Karpas-422 (cell line): ENCODE measurements around the gene EWSR1. TPM values are rescaled to one million over a fixed set of nuclear protein-coding genes. Genes with fewer than 3 reads are reported as not detected.

Source experiments
- DNase-seq: peaks from one replicate; pipeline ENCODE4 v3.0.0-alpha.2; 2015
- H2AFZ ChIP-seq: fragments of 200-600 bp; sonication (generic); 2 replicates; pipeline ENCODE4 v1.6.1; 2014; ENCODE audit warnings: antibody characterized with exemption, low read length, mixed read lengths
- H3K27ac ChIP-seq: fragments of 200-600 bp; sonication (generic); 2 replicates; pipeline ENCODE4 v1.5.1; 2014; ENCODE audit warnings: mild to moderate bottlenecking, low read length, moderate library complexity
- H3K27me3 ChIP-seq: fragments of 200-600 bp; sonication (generic); 2 replicates; pipeline ENCODE4 v1.6.1; 2014; ENCODE audit warnings: low read length, mixed read lengths
- H3K36me3 ChIP-seq: fragments of 200-600 bp; sonication (generic); 2 replicates; pipeline ENCODE4 v1.6.1; 2014; ENCODE audit warnings: low read length, mixed read lengths; ENCODE audit not compliant: insufficient read depth
- H3K4me1 ChIP-seq: fragments of 200-600 bp; sonication (generic); 2 replicates; pipeline ENCODE4 v1.6.1; 2014; ENCODE audit warnings: mild to moderate bottlenecking, low read length, mixed read lengths
- H3K4me2 ChIP-seq: fragments of 200-600 bp; sonication (generic); 2 replicates; pipeline ENCODE4 v1.6.1; 2014; ENCODE audit warnings: low read length, low read depth, mild to moderate bottlenecking; ENCODE audit not compliant: poor library complexity, severe bottlenecking
- H3K4me3 ChIP-seq: fragments of 200-600 bp; sonication (generic); 2 replicates; pipeline ENCODE4 v1.5.1; 2014; ENCODE audit warnings: mild to moderate bottlenecking, antibody characterized with exemption, low read length, mixed read lengths
- H3K79me2 ChIP-seq: fragments of 200-600 bp; sonication (generic); 2 replicates; pipeline ENCODE4 v1.6.1; 2014; ENCODE audit warnings: mild to moderate bottlenecking, low read length, mixed read lengths
- H3K9ac ChIP-seq: fragments of 200-600 bp; sonication (generic); 2 replicates; pipeline ENCODE4 v1.6.0; 2014; ENCODE audit warnings: low read length
- H3K9me2 ChIP-seq: fragments of 200-600 bp; sonication (generic), shearing (Covaris generic); replicated peaks from 2 replicates; pipeline ENCODE4 v1.6.0; 2014; ENCODE audit warnings: mild to moderate bottlenecking, low read length, moderate library complexity; ENCODE audit not compliant: insufficient read depth
- H3K9me3 ChIP-seq: fragments of 300-700, 200-600 bp; sonication (generic); 2 replicates; pipeline ENCODE4 v1.6.1; 2014; ENCODE audit warnings: low read length, mixed read lengths
- H4K20me1 ChIP-seq: fragments of 200-600 bp; sonication (generic); 2 replicates; pipeline ENCODE4 v1.6.1; 2014; ENCODE audit warnings: mild to moderate bottlenecking, antibody characterized with exemption, low read length, low read depth; ENCODE audit not compliant: insufficient read depth
- total RNA-seq: library from RNA; depleted of rRNA; stranded (reverse); fragments of >200 nt; shearing (Covaris generic); gene quantifications from 2 replicates; pipeline ENCODE4 v1.2.3, GENCODE V29; 2014; ENCODE audit warnings: low replicate concordance

Gene EWSR1
- total RNA-seq, 1 experiment from 2014 or later = 309 TPM

- H3K9ac ChIP-seq = no peak overlapping the region
These were observed 41.4 kb downstream of the EWSR1 start for GRCh38 chr22:29309332-29310064.

GRCh38 chr22:29310065-29310862 lies 42.2 kb downstream of the EWSR1 start:
- Histone ChIP-seq H3K9me2 (no peaks in the 10 kb centered on the region), H3K4me2 (no peak overlapping the region), H3K4me1 (peaks cover 9% of the 10 kb centered on the region)

More at GRCh38 chr22:29309332-29310064, 41.4 kb downstream of the EWSR1 start:
- Histone ChIP-seq H3K4me1 (peaks cover 9% of the 10 kb centered on the region), H3K9me3 (no peaks in the 10 kb centered on the region), H3K79me2 (no peaks in the 10 kb centered on the region), H3K4me3 (no peak overlapping the region), H4K20me1 (peaks cover 15% of the 10 kb centered on the region), H2AFZ (no peak overlapping the region), H3K27ac (no peak overlapping the region), H3K27me3 (no peaks in the 10 kb centered on the region), H3K36me3 (no peaks in the 10 kb centered on the region; the same call in 1 of the 2 replicates), H3K9me2 (no peaks in the 10 kb centered on the region), H3K4me2 (no peak overlapping the region)
- no peak for DNase-seq

GRCh38 chr22:29310863-29311339 lies 42.8 kb downstream of the EWSR1 start:
- Histone ChIP-seq H3K79me2 (no peaks in the 10 kb centered on the region), H3K4me3 (no peak overlapping the region), H3K9me3 (no peaks in the 10 kb centered on the region), H4K20me1 (peaks cover 15% of the 10 kb centered on the region), H3K9ac (no peak overlapping the region), H3K4me1 (peaks cover 9% of the 10 kb centered on the region), H3K36me3 (no peaks in the 10 kb centered on the region; the same call in 1 of the 2 replicates), H3K9me2 (no peaks in the 10 kb centered on the region), H2AFZ (no peak overlapping the region), H3K27ac (no peak overlapping the region), H3K27me3 (no peaks in the 10 kb centered on the region), H3K4me2 (no peak overlapping the region)
- DNase-seq = peak; percentile 58

More at GRCh38 chr22:29310065-29310862, 42.2 kb downstream of the EWSR1 start:
- H3K9me3 ChIP-seq = no peaks in the 10 kb centered on the region
- no peaks in the 10 kb centered on the region for H3K79me2 ChIP-seq
- H3K27ac ChIP-seq = no peak overlapping the region
- no peaks in the 10 kb centered on the region for H3K27me3 ChIP-seq
- no peak for DNase-seq
- no peak overlapping the region for H3K4me3 ChIP-seq
- peaks cover 15% of the 10 kb centered on the region for H4K20me1 ChIP-seq
- H3K9ac ChIP-seq = no peak overlapping the region
- no peaks in the 10 kb centered on the region; the same call in 1 of the 2 replicates for H3K36me3 ChIP-seq
- H2AFZ ChIP-seq = no peak overlapping the region

- DNase-seq = no peak
- Histone ChIP-seq H3K4me2 (no peak overlapping the region), H3K4me3 (no peak overlapping the region), H3K27me3 (no peaks in the 10 kb centered on the region), H2AFZ (no peak overlapping the region), H3K27ac (no peak overlapping the region), H3K4me1 (peaks cover 7% of the 10 kb centered on the region), H3K36me3 (no peaks in the 10 kb centered on the region; the same call in 1 of the 2 replicates), H4K20me1 (peaks cover 15% of the 10 kb centered on the region), H3K9me3 (no peaks in the 10 kb centered on the region), H3K9ac (no peak overlapping the region), H3K79me2 (no peaks in the 10 kb centered on the region), H3K9me2 (no peaks in the 10 kb centered on the region)
These were observed 43.6 kb downstream of the EWSR1 start for GRCh38 chr22:29311464-29312217.

- H3K36me3 ChIP-seq = no peaks in the 10 kb centered on the region; the same call in 1 of the 2 replicates
- peaks cover 15% of the 10 kb centered on the region for H4K20me1 ChIP-seq
- no peak overlapping the region for H3K4me2 ChIP-seq
- no peak overlapping the region for H2AFZ ChIP-seq
- no peak for DNase-seq
- H3K4me3 ChIP-seq = no peak overlapping the region
- H3K9ac ChIP-seq = no peak overlapping the region
- no peak overlapping the region for H3K27ac ChIP-seq
- H3K9me3 ChIP-seq = no peaks in the 10 kb centered on the region
- H3K9me2 ChIP-seq = no peaks in the 10 kb centered on the region
- no peaks in the 10 kb centered on the region for H3K79me2 ChIP-seq
- peaks cover 7% of the 10 kb centered on the region for H3K4me1 ChIP-seq
- H3K27me3 ChIP-seq = no peaks in the 10 kb centered on the region
These were observed 44.4 kb downstream of the EWSR1 start for GRCh38 chr22:29312218-29313125.

- H3K79me2 ChIP-seq = no peaks in the 10 kb centered on the region
- H3K27ac ChIP-seq = no peak overlapping the region
- no peak for DNase-seq
- no peaks in the 10 kb centered on the region; the same call in 1 of the 2 replicates for H3K36me3 ChIP-seq
- H3K9me2 ChIP-seq = no peaks in the 10 kb centered on the region
- H3K27me3 ChIP-seq = no peaks in the 10 kb centered on the region
- H3K4me1 ChIP-seq = peaks cover 7% of the 10 kb centered on the region
- H2AFZ ChIP-seq = no peak overlapping the region
- H3K4me2 ChIP-seq = no peak overlapping the region
- H3K9ac ChIP-seq = no peak overlapping the region
- H3K9me3 ChIP-seq = no peaks in the 10 kb centered on the region
- peaks cover 15% of the 10 kb centered on the region for H4K20me1 ChIP-seq
- no peak overlapping the region for H3K4me3 ChIP-seq
These were observed 45.1 kb downstream of the EWSR1 start for GRCh38 chr22:29313126-29313575.
